ENCODE measurements around the gene SPTBN1.

GRCh38 chr2:54419855-54420523, 36.1 kb upstream of the SPTBN1 start:
- TF ChIP-seq, protein P1, sequence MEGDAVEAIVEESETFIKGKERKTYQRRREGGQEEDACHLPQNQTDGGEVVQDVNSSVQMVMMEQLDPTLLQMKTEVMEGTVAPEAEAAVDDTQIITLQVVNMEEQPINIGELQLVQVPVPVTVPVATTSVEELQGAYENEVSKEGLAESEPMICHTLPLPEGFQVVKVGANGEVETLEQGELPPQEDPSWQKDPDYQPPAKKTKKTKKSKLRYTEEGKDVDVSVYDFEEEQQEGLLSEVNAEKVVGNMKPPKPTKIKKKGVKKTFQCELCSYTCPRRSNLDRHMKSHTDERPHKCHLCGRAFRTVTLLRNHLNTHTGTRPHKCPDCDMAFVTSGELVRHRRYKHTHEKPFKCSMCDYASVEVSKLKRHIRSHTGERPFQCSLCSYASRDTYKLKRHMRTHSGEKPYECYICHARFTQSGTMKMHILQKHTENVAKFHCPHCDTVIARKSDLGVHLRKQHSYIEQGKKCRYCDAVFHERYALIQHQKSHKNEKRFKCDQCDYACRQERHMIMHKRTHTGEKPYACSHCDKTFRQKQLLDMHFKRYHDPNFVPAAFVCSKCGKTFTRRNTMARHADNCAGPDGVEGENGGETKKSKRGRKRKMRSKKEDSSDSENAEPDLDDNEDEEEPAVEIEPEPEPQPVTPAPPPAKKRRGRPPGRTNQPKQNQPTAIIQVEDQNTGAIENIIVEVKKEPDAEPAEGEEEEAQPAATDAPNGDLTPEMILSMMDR (IDR thresholded peaks at IDR 0.05; ENCODE audit: poor library complexity) = no peak
- no peak for TF ChIP-seq EZH2 (IDR thresholded peaks at IDR 0.05; ENCODE audit: borderline replicate concordance)
